GM18867 (cell line): ENCODE measurements around the gene GMPPA.
A peak's percentile ranks its signal among the peaks of the same experiment; 100 is the strongest.

Experiments
- ATAC-seq: cut with Tn5 transposase; IDR thresholded peaks from one replicate; pipeline ENCODE4 v1.9.1; 2021; ENCODE audit warnings: mild to moderate bottlenecking, moderate library complexity; ENCODE audit not compliant: unreplicated experiment

Gene GMPPA

GRCh38 chr2:219517954-219518778 is 19.5 kb downstream of the GMPPA start:
- ATAC-seq = no peak

GRCh38 chr2:219519526-219519916 is 20.8 kb downstream of the GMPPA start:
- no peak for ATAC-seq

DNA sequence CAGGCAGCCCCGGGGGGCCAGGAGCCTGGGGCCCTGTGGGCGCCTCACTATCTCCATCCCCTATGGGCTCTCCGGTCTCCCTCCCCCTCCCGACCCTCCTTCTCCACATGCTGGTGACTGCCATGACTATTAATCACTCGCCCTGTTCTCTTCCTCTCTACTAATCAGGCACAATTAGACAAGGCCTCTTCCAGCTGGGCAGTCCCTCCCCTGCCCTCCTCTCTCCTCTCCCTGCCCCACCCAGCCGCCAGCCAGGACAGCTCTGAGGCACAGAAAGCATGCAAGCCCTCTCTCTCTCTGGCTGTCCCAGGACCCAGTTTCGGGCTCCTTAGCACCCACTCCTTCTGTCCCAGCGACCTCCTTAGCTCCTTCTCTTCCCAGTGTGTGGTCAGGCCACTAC is 21.4 kb downstream of the GMPPA start:
- ATAC-seq = no peak

DNA sequence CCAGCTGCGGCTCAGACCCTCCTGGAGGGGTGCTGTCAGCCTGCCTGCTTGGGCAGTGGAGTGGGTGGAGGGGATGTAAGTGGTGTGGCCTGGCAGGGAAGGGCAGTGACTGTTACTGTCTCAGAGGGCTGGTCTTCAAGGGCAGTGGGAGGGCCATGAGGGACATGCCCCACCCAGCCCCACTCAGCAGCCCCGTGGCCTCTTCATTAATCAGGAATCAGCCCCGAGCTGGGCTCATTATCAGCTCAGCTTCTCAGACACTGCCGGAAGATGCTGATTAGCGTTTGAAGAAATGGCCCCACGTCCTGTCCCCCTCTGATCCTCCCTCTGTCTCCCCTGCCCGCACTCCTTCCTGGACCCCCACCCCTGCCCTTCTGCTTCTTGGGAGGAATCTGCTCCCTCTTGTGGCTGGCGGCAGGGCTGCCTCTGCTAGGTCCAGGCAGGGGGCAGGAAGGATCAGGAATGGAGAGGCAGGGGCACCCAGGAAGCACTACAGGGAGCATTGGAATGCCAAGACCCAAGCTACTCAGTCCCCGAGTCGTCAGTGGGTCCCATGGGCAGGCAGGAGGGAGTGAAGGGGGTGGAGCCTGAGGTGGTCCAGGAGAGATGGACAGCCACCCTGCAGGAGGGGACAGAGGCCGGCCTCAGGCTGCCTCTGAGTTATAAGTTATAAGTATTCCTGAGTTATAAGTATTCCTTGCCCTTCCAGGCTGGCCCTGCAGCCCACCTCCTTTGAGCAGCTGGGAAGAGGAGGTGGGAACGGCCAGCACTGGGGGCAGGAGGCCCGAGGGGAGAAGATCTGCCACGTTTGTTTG is 22.6 kb downstream of the GMPPA start:
- ATAC-seq = no peak

DNA sequence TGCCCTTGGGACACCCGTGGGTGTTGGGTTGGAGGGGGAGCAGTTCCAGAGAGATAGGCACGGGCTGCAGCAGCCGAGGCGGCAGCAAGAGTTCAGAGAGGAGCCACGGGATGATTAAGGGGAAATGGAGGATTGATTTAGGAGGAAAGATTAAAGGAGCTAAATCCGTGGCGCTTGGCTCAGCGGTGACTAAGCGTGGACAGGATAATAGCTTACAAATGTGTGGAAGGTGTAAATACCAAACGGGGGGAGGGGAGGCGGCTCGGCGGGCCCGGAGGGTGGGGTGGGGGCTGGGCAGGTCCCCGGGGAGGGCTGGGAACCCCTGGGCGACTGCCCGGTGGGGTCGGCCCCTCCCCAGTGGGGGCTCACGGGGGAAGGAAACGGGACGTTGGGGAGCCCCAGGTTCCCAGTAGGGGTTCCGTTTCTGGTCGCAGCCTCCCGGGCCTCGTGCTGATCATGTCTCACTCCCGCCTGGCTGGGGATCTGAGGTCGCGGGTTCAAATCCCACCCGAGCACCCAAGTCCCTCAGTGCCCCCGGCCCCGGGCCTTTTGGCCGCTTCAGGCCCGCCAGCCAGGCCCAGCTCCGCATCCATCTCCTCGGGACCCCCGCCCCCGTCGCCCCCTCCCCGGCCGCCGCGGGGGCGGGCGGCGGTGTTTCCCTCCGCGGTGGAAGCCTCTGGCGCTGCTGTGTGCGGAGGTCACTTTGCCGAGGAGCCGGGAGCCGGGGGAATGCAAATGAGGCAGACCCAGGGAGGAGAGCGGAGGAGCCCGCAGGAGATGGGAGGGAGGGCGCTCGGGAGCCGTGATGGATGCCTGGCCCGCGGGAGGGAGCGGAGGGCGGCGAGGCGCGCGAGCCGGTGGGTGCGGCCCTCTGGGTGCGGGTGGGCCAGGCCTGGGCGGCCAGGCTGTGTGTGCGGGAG is 23.7 kb downstream of the GMPPA start:
- ATAC-seq = no peak

DNA sequence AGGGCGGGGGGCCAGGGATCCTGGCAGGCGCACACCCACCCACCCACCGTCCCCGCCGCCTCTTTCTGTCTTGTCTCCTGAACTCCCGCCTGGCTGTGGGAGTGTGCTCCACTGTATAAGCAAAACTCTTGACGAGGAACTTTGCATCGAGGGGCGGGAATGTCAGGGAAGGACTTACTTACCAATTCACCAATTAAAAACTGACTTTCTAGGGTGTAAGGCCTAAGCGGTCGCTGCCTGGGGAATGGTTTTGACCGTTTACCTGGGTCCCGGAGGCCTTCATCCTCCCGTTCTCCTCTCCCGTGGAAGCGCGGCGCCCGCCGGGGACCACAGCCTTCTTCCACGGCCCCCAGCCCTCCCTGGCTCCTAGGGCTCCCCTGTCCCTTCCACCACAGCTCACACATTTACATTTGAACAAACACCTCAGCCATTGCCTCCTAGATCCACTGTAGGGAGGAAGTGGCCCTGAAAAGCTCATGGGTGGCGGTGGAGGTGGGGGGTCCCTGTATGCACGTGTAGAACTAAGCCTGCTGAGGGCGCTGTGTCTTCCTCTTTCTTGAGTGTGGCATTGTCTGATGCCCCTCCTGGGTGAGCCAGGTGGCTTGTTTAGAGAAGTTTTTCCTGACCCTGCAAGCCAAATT is 24.5 kb downstream of the GMPPA start:
- no peak for ATAC-seq

DNA sequence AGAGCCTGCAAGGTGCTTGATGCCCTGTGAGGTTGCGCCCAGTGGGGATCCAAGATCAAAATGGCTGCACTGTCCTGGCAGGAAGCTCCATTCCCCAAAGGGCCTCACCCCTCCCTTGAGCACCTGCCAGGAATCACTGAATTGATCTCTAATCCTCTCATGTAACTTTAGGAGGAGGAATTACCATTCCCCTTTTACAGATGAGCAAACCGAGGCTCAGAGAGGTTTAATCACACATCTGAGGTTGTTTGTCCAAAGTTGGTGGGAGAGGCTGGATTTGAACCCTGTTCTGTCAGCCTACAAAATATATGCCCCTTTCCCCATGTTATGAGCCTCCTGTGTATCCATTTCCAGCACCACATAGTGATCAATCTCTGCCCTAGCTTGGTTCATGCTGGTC is 26.1 kb downstream of the GMPPA start:
- ATAC-seq = no peak

- ATAC-seq = no peak
These were observed 27.0 kb downstream of the GMPPA start for GRCh38 chr2:219525533-219526232.

GRCh38 chr2:219526320-219527075 is 27.8 kb downstream of the GMPPA start:
- ATAC-seq = no peak

- no peak for ATAC-seq
These were observed 28.3 kb downstream of the GMPPA start for GRCh38 chr2:219527076-219527394.

- no peak for ATAC-seq
These were observed 28.8 kb downstream of the GMPPA start for GRCh38 chr2:219527472-219527871.

DNA sequence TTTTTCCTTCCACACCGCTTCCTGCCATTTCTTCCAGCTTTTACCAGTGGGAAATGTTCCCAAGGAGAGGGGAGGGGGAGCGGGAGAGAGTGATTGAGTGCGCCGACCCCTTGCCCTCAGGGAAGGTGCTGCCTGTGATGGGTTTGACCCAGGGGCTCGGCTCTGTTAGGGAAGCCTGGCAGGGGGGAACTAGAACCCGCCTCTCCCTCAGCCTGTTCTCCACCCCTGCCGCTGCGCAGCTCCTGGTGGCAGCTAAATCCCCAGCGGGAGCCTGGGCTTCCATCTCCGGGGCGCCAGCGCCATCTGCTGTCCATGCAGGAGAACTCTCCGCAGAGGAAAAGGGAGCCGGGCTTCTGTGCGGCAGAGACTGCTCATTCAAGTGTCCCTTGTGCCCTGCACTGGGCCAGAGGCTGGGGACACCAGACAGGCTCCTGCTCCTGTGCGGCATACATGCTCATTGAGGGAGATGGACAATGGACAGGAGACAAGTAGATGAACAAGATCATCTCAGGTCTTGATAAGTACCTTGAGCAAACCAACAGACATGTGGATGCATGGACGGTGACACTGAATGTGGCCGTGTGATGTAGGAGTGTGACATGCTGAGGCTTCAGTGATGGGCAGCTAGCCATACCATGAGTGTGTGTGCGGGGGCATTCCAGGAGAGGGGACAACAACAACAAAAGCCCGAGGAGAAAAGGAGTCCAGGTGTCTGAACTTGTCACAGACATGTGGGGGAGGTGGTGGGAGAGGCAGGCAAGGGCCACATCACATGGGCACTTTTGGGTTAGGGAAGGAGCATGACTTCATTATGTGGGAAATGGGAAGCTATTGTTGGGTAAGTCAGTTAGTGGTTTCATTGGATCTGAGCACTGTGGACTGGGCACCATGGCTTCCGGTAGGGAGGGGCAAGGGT is 31.6 kb downstream of the GMPPA start:
- ATAC-seq = peak; percentile 83

GRCh38 chr2:219531639-219532377 is 33.1 kb downstream of the GMPPA start:
- ATAC-seq = no peak

DNA sequence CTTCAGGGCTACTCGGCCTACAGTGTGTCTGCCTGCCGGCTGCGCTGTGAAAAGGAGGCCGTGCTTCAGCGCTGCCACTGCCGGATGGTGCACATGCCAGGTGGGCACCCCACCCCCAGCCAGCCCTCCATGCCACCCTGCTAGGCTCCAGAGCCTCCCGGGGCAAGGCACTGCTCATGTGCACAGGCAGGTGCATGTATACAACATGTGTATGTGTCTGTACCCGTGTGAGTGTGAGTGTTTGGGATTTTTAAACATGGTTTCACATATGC is 33.6 kb downstream of the GMPPA start:
- no peak for ATAC-seq

DNA sequence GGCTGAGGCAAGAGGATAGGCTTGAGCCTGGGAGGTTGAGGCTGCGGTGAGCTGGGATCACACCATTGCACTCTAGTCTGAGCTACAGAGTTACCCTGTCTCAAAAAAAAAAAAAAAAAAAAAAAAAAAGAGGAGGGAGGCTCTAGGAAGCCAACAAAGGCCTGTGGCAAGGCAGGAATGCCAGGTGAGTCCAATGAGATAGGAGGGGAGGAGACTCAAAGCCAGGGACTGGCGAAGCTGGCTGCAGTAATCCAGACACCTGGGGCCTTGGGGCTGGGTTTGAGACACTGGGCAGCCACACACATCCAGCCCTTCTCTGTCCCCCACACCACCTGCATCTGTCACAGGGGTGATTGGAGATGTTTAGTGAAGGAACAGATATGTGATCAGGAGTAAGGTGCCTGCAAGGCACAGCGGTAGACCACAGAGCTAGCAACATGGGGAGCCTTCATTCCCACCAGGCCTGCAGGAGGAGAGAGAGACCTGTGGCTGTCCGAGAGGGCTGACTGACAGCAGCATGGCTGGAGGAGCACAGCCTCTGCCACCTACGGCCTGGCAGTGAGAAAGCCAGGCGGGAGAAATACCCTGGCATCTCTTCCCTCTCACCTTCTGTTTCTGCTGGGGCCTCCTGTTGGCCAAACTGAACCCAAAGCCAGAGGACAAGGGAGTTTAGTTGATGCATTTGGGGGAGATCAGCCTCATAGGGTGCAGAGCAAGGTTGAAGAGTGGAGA is 35.4 kb downstream of the GMPPA start:
- no peak for ATAC-seq

GRCh38 chr2:219536425-219536824 is 37.7 kb downstream of the GMPPA start:
- no peak for ATAC-seq

DNA sequence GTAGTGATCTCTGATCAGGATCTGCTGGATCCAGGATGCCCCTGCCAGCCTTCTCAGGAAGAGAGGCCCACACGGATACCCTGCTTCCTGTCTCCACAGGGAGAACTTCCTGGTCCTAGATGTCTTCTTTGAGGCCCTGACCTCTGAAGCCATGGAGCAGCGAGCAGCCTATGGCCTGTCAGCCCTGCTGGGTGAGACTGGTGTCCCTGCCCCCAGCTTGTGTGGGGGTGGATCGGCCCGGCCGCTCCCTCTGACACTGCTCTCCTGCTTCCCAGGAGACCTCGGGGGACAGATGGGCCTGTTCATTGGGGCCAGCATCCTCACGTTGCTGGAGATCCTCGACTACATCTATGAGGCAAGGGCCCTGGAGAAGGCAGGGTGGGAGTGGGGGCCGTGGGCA is 38.3 kb downstream of the GMPPA start:
- ATAC-seq = no peak
